ENCODE measurements around the gene PIH1D1. TPM values are rescaled to one million over a fixed set of nuclear protein-coding genes. Genes with fewer than 3 reads are reported as not detected.
"Not testable (repeated sequence)": the region's sequence is repeated elsewhere in the genome, so short reads cannot be mapped to it uniquely, and the experiment has no call there.

Gene PIH1D1
- total RNA-seq, 1 donor from 2014 or later, result 125 TPM

GRCh38 chr19:49465371-49465770 is 13.8 kb upstream of the PIH1D1 start:
- Mint-ChIP-seq H3K9me3 (ENCODE audit: low read depth) (no peaks in the 10 kb centered on the region), H3K36me3 (ENCODE audit: insufficient read depth) (peaks cover 6% of the 10 kb centered on the region), H3K4me3 (ENCODE audit: low read depth) (no peak overlapping the region), H3K27ac (no peak overlapping the region), H3K4me1 (ENCODE audit: low read depth) (no peaks in the 10 kb centered on the region), H3K27me3 (no peaks in the 10 kb centered on the region)
- no peak for TF ChIP-seq CTCF (IDR thresholded peaks at IDR 0.05; ENCODE audit: unreplicated experiment)
- DNase-seq (ENCODE audit: low spot score, unreplicated experiment), result no peak

- H3K27me3 Mint-ChIP-seq, result no peaks in the 10 kb centered on the region
- no peak for TF ChIP-seq CTCF (IDR thresholded peaks at IDR 0.05; ENCODE audit: unreplicated experiment)
- no peaks in the 10 kb centered on the region for H3K9me3 Mint-ChIP-seq (ENCODE audit: low read depth)
- no peak overlapping the region for H3K27ac Mint-ChIP-seq
- H3K4me3 Mint-ChIP-seq (ENCODE audit: low read depth), result no peak overlapping the region
- no peak for DNase-seq (ENCODE audit: low spot score, unreplicated experiment)
- no peaks in the 10 kb centered on the region for H3K4me1 Mint-ChIP-seq (ENCODE audit: low read depth)
- peaks cover 6% of the 10 kb centered on the region for H3K36me3 Mint-ChIP-seq (ENCODE audit: insufficient read depth)
Measured at GRCh38 chr19:49463960-49464740, 12.5 kb upstream of the PIH1D1 start.

- no peaks in the 10 kb centered on the region for H3K27me3 Mint-ChIP-seq
- H3K9me3 Mint-ChIP-seq (ENCODE audit: low read depth), result no peaks in the 10 kb centered on the region
- no peak overlapping the region for H3K27ac Mint-ChIP-seq
- no peak overlapping the region for H3K4me3 Mint-ChIP-seq (ENCODE audit: low read depth)
- TF ChIP-seq CTCF (IDR thresholded peaks at IDR 0.05; ENCODE audit: unreplicated experiment), result no peak
- peaks cover 2% of the 10 kb centered on the region for H3K36me3 Mint-ChIP-seq (ENCODE audit: insufficient read depth)
- H3K4me1 Mint-ChIP-seq (ENCODE audit: low read depth), result no peaks in the 10 kb centered on the region
- DNase-seq (ENCODE audit: low spot score, unreplicated experiment), result no peak
Measured at GRCh38 chr19:49462492-49462891, 10.9 kb upstream of the PIH1D1 start.

- H3K4me3 Mint-ChIP-seq (ENCODE audit: low read depth), result no peak overlapping the region
- DNase-seq (ENCODE audit: low spot score, unreplicated experiment), result no peak
- H3K27ac Mint-ChIP-seq, result no peak overlapping the region
- no peaks in the 10 kb centered on the region for H3K27me3 Mint-ChIP-seq
- H3K4me1 Mint-ChIP-seq (ENCODE audit: low read depth), result no peaks in the 10 kb centered on the region
- no peak for TF ChIP-seq CTCF (IDR thresholded peaks at IDR 0.05; ENCODE audit: unreplicated experiment)
- H3K9me3 Mint-ChIP-seq (ENCODE audit: low read depth), result no peaks in the 10 kb centered on the region
- H3K36me3 Mint-ChIP-seq (ENCODE audit: insufficient read depth), result peaks cover 4% of the 10 kb centered on the region
Measured at GRCh38 chr19:49461656-49462055, 10.0 kb upstream of the PIH1D1 start.

GRCh38 chr19:49461130-49461529 is 9.5 kb upstream of the PIH1D1 start:
- H3K9me3 Mint-ChIP-seq (ENCODE audit: low read depth), result not testable (repeated sequence)

GRCh38 chr19:49459388-49459787 is 7.8 kb upstream of the PIH1D1 start:
- no peak for TF ChIP-seq CTCF (IDR thresholded peaks at IDR 0.05; ENCODE audit: unreplicated experiment)
- H3K36me3 Mint-ChIP-seq (ENCODE audit: insufficient read depth), result peaks cover 4% of the 10 kb centered on the region
- H3K4me3 Mint-ChIP-seq (ENCODE audit: low read depth), result no peak overlapping the region
- no peaks in the 10 kb centered on the region for H3K4me1 Mint-ChIP-seq (ENCODE audit: low read depth)
- H3K9me3 Mint-ChIP-seq (ENCODE audit: low read depth), result no peaks in the 10 kb centered on the region
- no peaks in the 10 kb centered on the region for H3K27me3 Mint-ChIP-seq
- no peak for DNase-seq (ENCODE audit: low spot score, unreplicated experiment)
- no peak overlapping the region for H3K27ac Mint-ChIP-seq

More at GRCh38 chr19:49461130-49461529, 9.5 kb upstream of the PIH1D1 start:
- not testable (repeated sequence) for DNase-seq (ENCODE audit: low spot score, unreplicated experiment); H3K4me1 Mint-ChIP-seq (ENCODE audit: low read depth); H3K36me3 Mint-ChIP-seq (ENCODE audit: insufficient read depth); H3K27ac Mint-ChIP-seq; H3K4me3 Mint-ChIP-seq (ENCODE audit: low read depth); H3K27me3 Mint-ChIP-seq
